Pancreas (tissue), 10 donors: ENCODE measurements around the gene SLC35B4. TPM values are rescaled to one million over a fixed set of nuclear protein-coding genes. Genes with fewer than 3 reads are reported as not detected.

ENCODE experiments used
- ATAC-seq, 4 donors: fragments of 200-7000 bp; cut with Tn5 transposase; one replicate each; pipeline versions ENCODE4 v1.8.0 to v1.9.1; 2020; ENCODE audit warnings: mild to moderate bottlenecking in 4 of 4, moderate library complexity in 4 of 4
- DNase-seq, 6 donors: peaks; one replicate each; pipeline ENCODE4 v3.0.0-alpha.2; 2020
- FAIRE-seq: peaks from 2 replicates; lab custom pipeline; 2012; peaks lifted over from hg19 to GRCh38; lab: Jason Lieb, UNC
- H3K27ac ChIP-seq, 4 donors: fragments of 200-600 bp; sonication (generic); 1 replicate in 3 of 4; 2 replicates in 1 of 4; pipeline versions ENCODE4 v1.5.0 to v1.8.0; 2020
- H3K27me3 ChIP-seq, 4 donors: fragments of 200-600 bp; one replicate each; pipeline ENCODE4 v1.8.0; 2021
- H3K36me3 ChIP-seq, 3 donors: fragments of 200-600 bp; sonication (generic) in 1 of 3; one replicate each; pipeline versions ENCODE4 v1.5.0 to v1.8.0; 2020 to 2021
- H3K4me1 ChIP-seq, 3 donors: fragments of 200-600 bp; one replicate each; pipeline ENCODE4 v1.8.0; 2021
- H3K4me3 ChIP-seq, 4 donors: fragments of 200-600 bp; sonication (generic) in 2 of 4; one replicate each; pipeline versions ENCODE4 v1.5.0 to v1.8.0; 2020 to 2021
- H3K9me3 ChIP-seq, 4 donors: fragments of 200-600 bp; one replicate each; pipeline ENCODE4 v1.8.0; 2021
- WGBS, 2 donors: extraction: QIAGEN DNeasy Blood & Tissue Kit; methylation state at CpG; one replicate each; pipeline ENCODE4 v1.1.7; 2013; 5-methylcytosine and 5-hydroxymethylcytosine counted together
- intact Hi-C, 3 donors: fragments of 100-400 bp; cut with DNase I; formaldehyde crosslinking; loops; one replicate each; pipeline versions ENCODE4 v1.11.1 to v1.14.2; 2022
- polyA plus RNA-seq, 2 donors: library from polyadenylated mRNA; stranded (reverse); fragments of 200-250 nt; gene quantifications; one replicate each; pipeline ENCODE4 v1.2.3, GENCODE V29; 2013
- total RNA-seq, 6 donors: library from RNA; stranded (reverse); fragmentation: NEBNext Ultra II Directional in 4 of 6; extraction: Animal tissue kit (Norgen Biotek cat#: 25700) in 4 of 6; gene quantifications; one replicate each; pipeline versions ENCODE4 v1.2.1 to v1.2.4, GENCODE V29; 2021 to 2023
- TF ChIP-seq, protein P1 (sequence below), 4 donors: fragments of 200-600 bp; sonication (generic) in 3 of 4; IDR thresholded peaks; one replicate each; pipeline versions ENCODE4 v1.5.0 to v1.8.0; 2021; ENCODE audit warnings: antibody characterized with exemption in 4 of 4
- donor health status: healthy with polysubstance abuse.
- donor health status: DM: no; HTN: no; CAD: no; lungs with moderate emphysema.
- donor health status: DM: no; HTN: no; CAD: no.
- donor health status: control.
- donor health status: control.
- donor health status: Bipolar disorder and iron deficiency.
- donor health status: DM: yes; HTN: yes; CAD: no.
- donor health status: DM: no; HTN: no; CAD: no.
- donor health status: DM: no; HTN: no; CAD: no.
- donor health status: DM: yes; HTN: yes; CAD: no.

The SLC35B4 gene
- total and polyA plus RNA-seq, 8 donors = 2.2 to 8.0 (median 3.6) TPM

DNA sequence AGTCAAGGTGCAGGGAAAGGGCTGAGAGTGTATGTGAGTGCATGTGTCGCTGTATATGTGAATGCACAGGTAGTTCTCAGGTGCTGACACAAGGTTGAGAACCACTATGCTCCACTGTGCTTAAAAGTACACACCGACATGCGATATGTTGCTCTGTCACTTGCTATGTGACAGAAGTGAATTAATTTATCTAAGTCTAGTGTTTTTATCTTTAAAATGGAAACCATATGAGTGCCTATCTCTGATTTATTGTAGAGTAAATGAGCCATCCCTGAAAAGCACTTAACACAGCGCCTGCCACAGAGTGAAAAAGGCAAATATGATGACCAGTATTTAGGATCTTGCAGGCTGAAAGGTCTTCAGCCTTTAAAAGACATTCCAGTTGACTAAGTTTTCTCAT, 4.9 kb downstream of the SLC35B4 start:
- DNase-seq (no peak), FAIRE-seq (no peak), ATAC-seq (no peak)
- Histone ChIP-seq H3K36me3 (no peaks in the 10 kb centered on the region), H3K27ac (no peak overlapping the region), H3K9me3 (no peaks in the 10 kb centered on the region), H3K4me1 (peaks cover 0 to 7% (median 0%) of the 10 kb centered on the region in 3 donors), H3K27me3 (no peaks in the 10 kb centered on the region), H3K4me3 (no peak overlapping the region)
- TF ChIP-seq, protein P1, sequence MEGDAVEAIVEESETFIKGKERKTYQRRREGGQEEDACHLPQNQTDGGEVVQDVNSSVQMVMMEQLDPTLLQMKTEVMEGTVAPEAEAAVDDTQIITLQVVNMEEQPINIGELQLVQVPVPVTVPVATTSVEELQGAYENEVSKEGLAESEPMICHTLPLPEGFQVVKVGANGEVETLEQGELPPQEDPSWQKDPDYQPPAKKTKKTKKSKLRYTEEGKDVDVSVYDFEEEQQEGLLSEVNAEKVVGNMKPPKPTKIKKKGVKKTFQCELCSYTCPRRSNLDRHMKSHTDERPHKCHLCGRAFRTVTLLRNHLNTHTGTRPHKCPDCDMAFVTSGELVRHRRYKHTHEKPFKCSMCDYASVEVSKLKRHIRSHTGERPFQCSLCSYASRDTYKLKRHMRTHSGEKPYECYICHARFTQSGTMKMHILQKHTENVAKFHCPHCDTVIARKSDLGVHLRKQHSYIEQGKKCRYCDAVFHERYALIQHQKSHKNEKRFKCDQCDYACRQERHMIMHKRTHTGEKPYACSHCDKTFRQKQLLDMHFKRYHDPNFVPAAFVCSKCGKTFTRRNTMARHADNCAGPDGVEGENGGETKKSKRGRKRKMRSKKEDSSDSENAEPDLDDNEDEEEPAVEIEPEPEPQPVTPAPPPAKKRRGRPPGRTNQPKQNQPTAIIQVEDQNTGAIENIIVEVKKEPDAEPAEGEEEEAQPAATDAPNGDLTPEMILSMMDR (IDR thresholded peaks at IDR 0.05) = no peak
- 93 to 94% methylated on average over 4 of the region's 4 CpGs for WGBS, 2 donors
- intact Hi-C loops = no loop called here

DNA sequence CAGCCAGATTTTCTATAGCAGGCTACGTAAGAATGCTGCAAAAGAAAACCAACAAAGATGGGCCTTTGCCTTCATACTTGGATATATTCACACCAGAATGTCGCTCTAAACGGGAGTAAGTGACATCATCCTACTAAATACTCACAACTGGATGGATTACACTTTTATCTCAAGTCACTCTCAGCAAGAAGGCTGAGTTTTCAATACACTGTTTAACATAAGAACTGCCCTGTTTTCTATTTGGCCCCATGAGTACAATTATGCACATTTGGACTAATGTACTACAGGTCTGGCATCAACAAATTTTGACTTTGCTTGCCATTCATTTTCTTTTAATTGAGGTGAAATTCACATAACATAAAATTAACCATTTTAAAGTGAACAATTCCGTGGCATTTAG, 8.2 kb downstream of the SLC35B4 start:
- no peaks in the 10 kb centered on the region for H3K4me1 ChIP-seq
- H3K4me3 ChIP-seq = no peak overlapping the region
- no peaks in the 10 kb centered on the region for H3K36me3 ChIP-seq
- DNase-seq (no peak), FAIRE-seq (no peak), ATAC-seq (no peak)
- TF ChIP-seq, protein P1 (IDR thresholded peaks at IDR 0.05) = no peak
- 83 to 91% methylated on average over 4 of the region's 4 CpGs for WGBS, 2 donors
- H3K27me3 ChIP-seq = no peaks in the 10 kb centered on the region
- intact Hi-C loops = no loop called here
- H3K9me3 ChIP-seq = no peaks in the 10 kb centered on the region
- no peak overlapping the region for H3K27ac ChIP-seq

DNA sequence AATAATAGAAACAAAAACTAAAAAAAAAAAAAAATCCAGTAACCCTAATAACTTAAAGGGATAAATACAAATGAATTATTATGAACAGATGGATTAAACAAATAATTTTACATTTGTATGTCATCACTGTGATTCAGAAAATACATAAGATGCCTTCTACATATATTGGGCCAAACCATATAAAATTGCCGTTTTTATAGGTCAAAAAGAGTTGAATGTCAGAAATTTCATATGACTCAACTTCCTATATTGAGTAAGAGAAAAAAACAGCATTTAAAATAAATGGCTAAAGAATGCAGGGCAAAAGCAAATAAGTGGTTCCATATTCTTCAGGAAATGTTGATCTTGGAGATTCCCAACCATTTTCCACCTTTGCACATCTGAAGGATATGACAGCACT, 9.4 kb downstream of the SLC35B4 start:
- intact Hi-C loops = no loop called here
- no peak for ATAC-seq
- H3K36me3 ChIP-seq = no peaks in the 10 kb centered on the region
- WGBS, 2 donors = 85 to 93% methylated on average over 1 of the region's 1 CpG
- no peak for FAIRE-seq
- no peaks in the 10 kb centered on the region for H3K4me1 ChIP-seq
- no peak overlapping the region for H3K4me3 ChIP-seq
- no peaks in the 10 kb centered on the region for H3K9me3 ChIP-seq
- no peaks in the 10 kb centered on the region for H3K27me3 ChIP-seq
- DNase-seq = no peak
- H3K27ac ChIP-seq = no peak overlapping the region
- TF ChIP-seq, protein P1 (IDR thresholded peaks at IDR 0.05) = no peak

DNA sequence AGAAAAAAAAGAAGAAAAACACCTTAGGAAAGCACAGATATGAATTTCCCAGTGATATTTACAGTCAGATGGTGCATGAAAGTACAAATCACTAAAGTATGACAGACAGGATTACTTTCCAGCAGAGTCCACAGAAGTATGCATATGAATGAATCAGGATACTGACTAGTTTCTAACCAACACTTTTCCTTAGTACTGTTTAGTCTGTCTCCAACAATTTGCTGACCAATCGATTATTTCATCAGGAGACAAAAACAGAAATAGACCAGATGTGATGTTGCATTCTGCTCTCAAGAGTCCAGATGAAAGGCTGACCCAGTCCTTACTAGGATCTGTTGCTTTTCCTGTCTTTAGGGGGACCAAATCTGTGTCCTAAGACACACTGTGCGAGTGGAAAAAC, 14.6 kb downstream of the SLC35B4 start:
- no peak overlapping the region for H3K27ac ChIP-seq
- TF ChIP-seq, protein P1 (IDR thresholded peaks at IDR 0.05) = no peak

DNA sequence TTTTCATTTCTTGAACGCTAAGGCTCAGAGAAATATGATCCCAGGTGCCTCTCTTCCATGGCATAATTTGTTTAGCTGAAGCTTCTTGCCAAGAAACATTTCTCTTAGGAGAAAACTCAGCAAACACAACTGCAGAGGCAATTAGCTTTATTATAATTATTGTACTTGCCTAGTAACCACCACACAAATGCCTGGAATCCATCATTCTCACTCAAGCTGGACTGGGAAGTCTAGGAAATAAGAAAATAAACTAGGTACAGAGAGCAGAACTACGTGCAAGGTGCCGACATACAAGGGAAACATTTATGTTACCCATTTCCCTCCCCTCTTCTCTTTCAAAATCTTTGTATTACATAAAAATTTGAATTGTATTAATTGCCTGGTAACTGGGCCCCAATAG, 15.1 kb downstream of the SLC35B4 start:
- H3K9me3 ChIP-seq = no peaks in the 10 kb centered on the region
- H3K27ac ChIP-seq = no peak overlapping the region
- H3K4me3 ChIP-seq = no peak overlapping the region
- no peaks in the 10 kb centered on the region for H3K27me3 ChIP-seq
- FAIRE-seq = no peak
- TF ChIP-seq, protein P1 (IDR thresholded peaks at IDR 0.05) = no peak
- H3K36me3 ChIP-seq = peaks cover 0 to 5% (median 0%) of the 10 kb centered on the region in 3 donors
- 86 to 87% methylated on average over 3 of the region's 3 CpGs for WGBS, 2 donors
- no peak for DNase-seq
- no peaks in the 10 kb centered on the region for H3K4me1 ChIP-seq
- ATAC-seq = no peak
- intact Hi-C loops = no loop called here

More for the DNA sequence above, 14.6 kb downstream of the SLC35B4 start:
- Histone ChIP-seq H3K4me1 (no peaks in the 10 kb centered on the region), H3K9me3 (no peaks in the 10 kb centered on the region), H3K36me3 (peaks cover 0 to 5% (median 0%) of the 10 kb centered on the region in 3 donors), H3K4me3 (no peak overlapping the region), H3K27me3 (no peaks in the 10 kb centered on the region)
- 63 to 68% methylated on average over 2 of the region's 2 CpGs for WGBS, 2 donors
- ATAC-seq (no peak), FAIRE-seq (no peak), DNase-seq (no peak)
- intact Hi-C loops = no loop called here
